CD14-positive monocyte (primary cell): ENCODE data around the gene ACSL1. TPM values are rescaled to one million over a fixed set of nuclear protein-coding genes. Genes with fewer than 3 reads are reported as not detected.

Experiments used
- DNase-seq, 3 donors: peaks; one replicate each; pipeline ENCODE4 v3.0.0-alpha.2; 2011 to 2022
- H2AFZ ChIP-seq: 2 replicates; pipeline ENCODE4 v1.6.0; 2012; ENCODE audit warnings: mild to moderate bottlenecking, low read depth, low read length, inconsistent platforms; ENCODE audit not compliant: insufficient read depth, poor library complexity, severe bottlenecking
- H3K27ac ChIP-seq, 2 donors: 1 replicate in 1 of 2; 2 replicates in 1 of 2; pipeline ENCODE4 v1.5.1; 2012 to 2013; ENCODE audit warnings: low read length in 2 of 2, control low read depth in 1 of 2, inconsistent platforms in 1 of 2, low read depth in 1 of 2, mild to moderate bottlenecking in 1 of 2
- H3K27me3 ChIP-seq, 2 donors: one replicate each; pipeline versions ENCODE4 v1.6.0 to v1.6.1; 2011 to 2013; ENCODE audit warnings: low read length in 2 of 2; ENCODE audit not compliant: control insufficient read depth in 2 of 2, insufficient read depth in 2 of 2
- H3K36me3 ChIP-seq, 2 donors: replicated peaks in 1 of 2; 1 replicate in 1 of 2; 2 replicates in 1 of 2; pipeline versions ENCODE4 v1.5.1 to v1.6.1; 2012 to 2013; ENCODE audit warnings: low read length in 2 of 2, control low read depth in 1 of 2, inconsistent platforms in 1 of 2, mild to moderate bottlenecking in 1 of 2; ENCODE audit not compliant: insufficient read depth in 2 of 2, control insufficient read depth in 1 of 2
- H3K4me1 ChIP-seq, 2 donors: 1 replicate in 1 of 2; 2 replicates in 1 of 2; pipeline versions ENCODE4 v1.5.1 to v1.6.1; 2012 to 2013; ENCODE audit warnings: low read length in 2 of 2, control low read depth in 1 of 2, inconsistent platforms in 1 of 2, mild to moderate bottlenecking in 1 of 2, moderate library complexity in 1 of 2; ENCODE audit not compliant: insufficient read depth in 2 of 2, control insufficient read depth in 1 of 2
- H3K4me2 ChIP-seq: replicated peaks from 2 replicates; pipeline ENCODE3; 2012; ENCODE audit warnings: low read length, moderate library complexity, mild to moderate bottlenecking; ENCODE audit not compliant: poor library complexity, severe bottlenecking; ENCODE audit errors: extremely low read depth
- H3K4me3 ChIP-seq, 3 experiments: fragments of 200-600 bp in 1 of 3; sonication (generic) in 1 of 3; replicated peaks in 1 of 3; 1 replicate in 2 of 3; 2 replicates in 1 of 3; pipeline ENCODE4 v1.5.1; 2011 to 2013; ENCODE audit warnings: low read length in 3 of 3, mild to moderate bottlenecking in 3 of 3, control low read depth in 2 of 3, low read depth in 2 of 3, inconsistent platforms in 1 of 3, moderate library complexity in 1 of 3
- H3K79me2 ChIP-seq: 2 replicates; pipeline ENCODE4 v1.6.0; 2012; ENCODE audit warnings: mild to moderate bottlenecking, control low read depth, inconsistent platforms, low read length, moderate library complexity; ENCODE audit not compliant: insufficient read depth
- H3K9ac ChIP-seq: 2 replicates; pipeline ENCODE4 v1.6.0; 2017; ENCODE audit warnings: low read length, mild to moderate bottlenecking; ENCODE audit not compliant: insufficient read depth, poor library complexity, severe bottlenecking
- H3K9me3 ChIP-seq, 2 donors: replicated peaks in 1 of 2; 1 replicate in 1 of 2; 2 replicates in 1 of 2; pipeline versions ENCODE4 v1.5.1 to v1.6.1; 2012 to 2013; ENCODE audit warnings: low read length in 2 of 2, control low read depth in 1 of 2; ENCODE audit not compliant: control insufficient read depth in 1 of 2, insufficient read depth in 1 of 2
- H4K20me1 ChIP-seq: 2 replicates; pipeline ENCODE4 v1.6.0; 2012; ENCODE audit warnings: mild to moderate bottlenecking, low read length, control low read depth, moderate library complexity; ENCODE audit not compliant: insufficient read depth
- H3K27ac Mint-ChIP-seq, 7 donors: one replicate each; pipeline ENCODE4 v1.8.0; 2020; ENCODE audit warnings: mild to moderate bottlenecking in 7 of 7, mixed read lengths in 7 of 7, moderate library complexity in 6 of 7, inconsistent platforms in 2 of 7
- H3K27me3 Mint-ChIP-seq, 3 donors: one replicate each; pipeline ENCODE4 v1.8.0; 2021 to 2022; ENCODE audit warnings: low read depth in 3 of 3, mild to moderate bottlenecking in 3 of 3, mixed read lengths in 3 of 3, moderate library complexity in 3 of 3, inconsistent platforms in 1 of 3
- H3K36me3 Mint-ChIP-seq, 2 donors: one replicate each; pipeline ENCODE4 v1.8.0; 2020; ENCODE audit warnings: mixed read lengths in 2 of 2, inconsistent platforms in 1 of 2, mild to moderate bottlenecking in 1 of 2
- H3K4me1 Mint-ChIP-seq: one replicate; pipeline ENCODE4 v1.8.0; 2020; ENCODE audit warnings: mild to moderate bottlenecking, mixed read lengths
- H3K4me3 Mint-ChIP-seq, 2 donors: one replicate each; pipeline ENCODE4 v1.8.0; 2020; ENCODE audit warnings: mild to moderate bottlenecking in 2 of 2, mixed read lengths in 2 of 2, moderate library complexity in 1 of 2
- H3K9me3 Mint-ChIP-seq, 7 donors: one replicate each; pipeline ENCODE4 v1.8.0; 2020 to 2022; ENCODE audit warnings: mixed read lengths in 7 of 7, mild to moderate bottlenecking in 6 of 7, moderate library complexity in 6 of 7, inconsistent platforms in 2 of 7
- CTCF ChIP-seq: fragments of 200-600 bp; IDR thresholded peaks from one replicate; pipeline ENCODE4 v1.8.0; 2022; ENCODE audit warnings: antibody characterized with exemption, mild to moderate bottlenecking
- WGBS: methylation state at CpG from one replicate; pipeline ENCODE4 v1.1.5; 2013; ENCODE audit warnings: missing lambda C conversion rate; ENCODE audit not compliant: insufficient coverage; 5-methylcytosine and 5-hydroxymethylcytosine counted together
- intact Hi-C, 2 donors: fragments of 100-400 bp; cut with micrococcal nuclease; formaldehyde crosslinking; loops; one replicate each; pipeline versions ENCODE4 v1.15.0 to v1.15.1; 2023
- polyA plus RNA-seq, 3 donors: library from polyadenylated mRNA; depleted of rRNA in 1 of 3; unstranded in 2 of 3; stranded (reverse) in 1 of 3; fragments of 300-500 nt in 2 of 3; fragments of >200 nt in 1 of 3; fragmentation: Illumina TruSeq in 2 of 3; gene quantifications; 1 replicate in 2 of 3; 2 replicates in 1 of 3; pipeline ENCODE4 v1.2.3, GENCODE V29; 2012 to 2021

ACSL1 gene
- polyA plus RNA-seq, 3 donors: 72.4 to 115 (median 115) TPM

DNA sequence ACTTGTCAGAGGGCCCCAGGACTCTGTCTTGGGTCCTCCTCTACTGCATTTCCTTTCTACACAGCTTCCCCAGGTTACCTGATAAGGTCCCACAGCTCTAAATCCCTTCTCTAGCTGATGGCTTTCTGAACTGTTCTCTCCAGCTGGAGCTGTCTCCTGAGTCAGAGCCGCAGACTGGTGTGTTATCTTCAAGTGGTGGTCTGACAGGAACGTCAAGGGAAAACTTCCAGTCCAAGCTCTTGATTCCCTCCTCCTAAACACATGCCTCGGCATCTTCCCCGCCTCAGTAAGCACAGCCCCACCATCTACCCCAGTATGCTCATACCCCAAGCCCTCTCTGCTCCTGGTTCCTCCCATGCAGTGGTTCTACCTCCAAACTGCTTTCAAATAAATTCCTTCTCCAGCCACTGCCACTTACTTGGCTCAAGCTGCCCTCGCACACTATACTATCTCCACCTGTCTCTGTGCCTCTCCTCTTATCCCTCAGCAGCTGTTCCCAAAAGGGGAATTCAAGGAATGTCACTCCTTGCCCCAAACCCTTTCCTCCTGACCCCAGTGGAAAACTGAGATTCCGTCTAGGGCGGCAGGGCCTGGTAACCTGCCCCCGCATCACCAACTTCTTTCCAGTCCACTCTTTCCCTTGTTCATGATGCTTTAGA, 74.7 kb downstream of the ACSL1 start:
- H3K4me1 Mint-ChIP-seq: peaks cover 59% of the 10 kb centered on the region
- peak overlapping the region in 2 of 7 donors; percentile 25 to 60 for H3K27ac Mint-ChIP-seq
- H3K4me2 ChIP-seq: no peak overlapping the region
- H3K4me1 ChIP-seq: peaks cover 38 to 48% of the 10 kb centered on the region in 2 donors
- H3K79me2 ChIP-seq: no peaks in the 10 kb centered on the region
- peaks cover 0 to 4% (median 0%) of the 10 kb centered on the region in 3 donors for H3K27me3 Mint-ChIP-seq
- H3K36me3 Mint-ChIP-seq: peaks cover 35 to 42% of the 10 kb centered on the region in 2 donors
- H3K4me3 ChIP-seq: no peak overlapping the region
- H2AFZ ChIP-seq: no peak overlapping the region
- intact Hi-C loops: loop anchor here in 1 of 2 donors (5.0 kb wide), 1 partner anchor 36 kb away; no protein-coding TSS in a partner anchor
- H3K27ac ChIP-seq: no peak overlapping the region
- no peaks in the 10 kb centered on the region for H3K9me3 ChIP-seq
- 90% methylated on average over 6 of the region's 8 CpGs for WGBS
- no peak for TF ChIP-seq CTCF
- peaks cover 24 to 39% of the 10 kb centered on the region in 2 donors for H3K36me3 ChIP-seq
- H3K27me3 ChIP-seq: no peaks in the 10 kb centered on the region
- no peak overlapping the region for H3K4me3 Mint-ChIP-seq
- peaks cover 0 to 3% (median 0%) of the 10 kb centered on the region in 7 donors for H3K9me3 Mint-ChIP-seq
- no peak overlapping the region for H3K9ac ChIP-seq
- DNase-seq: no peak
- peaks cover 20% of the 10 kb centered on the region for H4K20me1 ChIP-seq

DNA sequence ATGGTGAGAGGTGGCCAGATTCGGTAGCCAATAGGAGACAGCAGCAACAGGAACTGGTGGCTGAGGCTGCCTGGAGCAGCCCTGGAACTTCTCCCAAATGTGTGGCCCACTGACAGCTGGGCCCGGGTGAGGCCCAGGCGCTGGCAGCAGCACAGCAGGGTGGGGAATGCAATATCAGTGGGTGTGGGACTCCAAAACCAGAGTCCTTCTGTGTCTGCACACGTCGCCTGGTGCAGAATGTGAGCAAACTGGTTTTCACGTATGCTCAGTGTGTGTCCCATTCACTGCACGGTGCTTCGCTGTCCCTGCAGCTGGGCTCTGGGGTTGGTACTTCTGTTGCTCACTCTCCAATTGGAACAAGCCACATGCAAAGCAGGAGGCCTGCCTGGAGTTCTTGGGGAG, 77.5 kb downstream of the ACSL1 start:
- H3K9ac ChIP-seq: no peak overlapping the region
- peaks cover 0 to 11% of the 10 kb centered on the region in 2 donors for H3K36me3 ChIP-seq

More for the DNA sequence above, 77.5 kb downstream of the ACSL1 start:
- H3K79me2 ChIP-seq: no peaks in the 10 kb centered on the region
- H3K27me3 Mint-ChIP-seq: peaks cover 0 to 5% (median 0%) of the 10 kb centered on the region in 3 donors
- H3K4me2 ChIP-seq: no peak overlapping the region
- no peak overlapping the region for H3K4me3 ChIP-seq
- H3K4me3 Mint-ChIP-seq: no peak overlapping the region
- H3K27ac Mint-ChIP-seq: peak overlapping the region in 1 of 7 donors; percentile 6
- no peaks in the 10 kb centered on the region for H3K9me3 Mint-ChIP-seq
- peaks cover 10 to 14% of the 10 kb centered on the region in 2 donors for H3K36me3 Mint-ChIP-seq
- no peaks in the 10 kb centered on the region for H3K9me3 ChIP-seq
- H3K27ac ChIP-seq: no peak overlapping the region
- no peak for DNase-seq
- H3K27me3 ChIP-seq: no peaks in the 10 kb centered on the region
- intact Hi-C loops: loop anchor here (10.0 kb wide), 3 partner anchors 57 to 257 kb away; partner anchors contain the start of gene ACSL1 (in 1 of the 2)
- no peak for TF ChIP-seq CTCF
- WGBS: 59% methylated on average over 8 of the region's 8 CpGs
- H2AFZ ChIP-seq: no peak overlapping the region
- peaks cover 70% of the 10 kb centered on the region for H3K4me1 Mint-ChIP-seq
- H4K20me1 ChIP-seq: peaks cover 10% of the 10 kb centered on the region
- H3K4me1 ChIP-seq: peaks cover 46 to 57% of the 10 kb centered on the region in 2 donors
